Dedifferentiated amniotic fluid mesenchymal stem cell (primary cell): ENCODE measurements around the gene CHST9.
"Not testable (repeated sequence)": the region's sequence is repeated elsewhere in the genome, so short reads cannot be mapped to it uniquely, and the experiment has no call there.

Experiments
- DNase-seq: peaks from one replicate; pipeline ENCODE4 v3.0.0-alpha.2; 2016; ENCODE audit errors: extremely low spot score

CHST9 gene, protein sequence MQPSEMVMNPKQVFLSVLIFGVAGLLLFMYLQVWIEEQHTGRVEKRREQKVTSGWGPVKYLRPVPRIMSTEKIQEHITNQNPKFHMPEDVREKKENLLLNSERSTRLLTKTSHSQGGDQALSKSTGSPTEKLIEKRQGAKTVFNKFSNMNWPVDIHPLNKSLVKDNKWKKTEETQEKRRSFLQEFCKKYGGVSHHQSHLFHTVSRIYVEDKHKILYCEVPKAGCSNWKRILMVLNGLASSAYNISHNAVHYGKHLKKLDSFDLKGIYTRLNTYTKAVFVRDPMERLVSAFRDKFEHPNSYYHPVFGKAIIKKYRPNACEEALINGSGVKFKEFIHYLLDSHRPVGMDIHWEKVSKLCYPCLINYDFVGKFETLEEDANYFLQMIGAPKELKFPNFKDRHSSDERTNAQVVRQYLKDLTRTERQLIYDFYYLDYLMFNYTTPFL

DNA sequence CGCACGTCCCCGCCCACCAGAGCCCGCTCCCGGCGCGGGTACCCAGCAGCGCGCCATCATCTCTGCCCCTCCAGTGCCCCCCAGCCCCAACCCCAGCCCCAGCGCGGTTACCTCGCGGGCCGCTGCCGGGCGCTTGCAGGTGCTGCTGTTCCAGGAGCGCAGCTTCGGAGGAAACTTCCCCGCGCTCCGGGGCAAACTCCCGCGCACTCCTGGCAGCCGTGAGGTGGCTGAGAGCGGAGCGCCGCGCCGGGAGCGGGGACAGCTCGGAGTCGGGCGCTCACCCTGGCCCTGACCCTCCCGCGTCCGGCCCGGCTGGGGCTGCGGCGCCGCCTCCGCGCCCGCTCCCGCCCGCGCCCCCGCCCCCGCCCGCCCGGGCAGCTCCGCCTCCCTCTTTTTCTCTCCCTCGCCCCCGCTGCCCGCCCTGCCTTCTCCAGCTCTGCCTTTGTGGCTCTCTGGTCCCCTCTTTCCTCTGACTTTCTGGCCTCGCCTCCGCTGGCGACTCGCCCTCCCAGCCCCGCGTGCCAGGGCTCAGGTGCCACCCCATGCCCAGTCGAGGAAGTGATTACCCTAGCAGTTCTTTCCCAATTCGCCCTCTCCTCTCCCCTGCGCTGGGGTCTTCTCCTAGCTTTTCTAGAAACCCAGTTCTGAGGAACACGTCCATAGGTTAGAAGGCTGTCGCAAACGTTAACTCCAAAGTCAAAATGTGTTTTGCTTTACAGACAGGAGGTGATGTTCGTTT lies at the start of gene CHST9:
Gene CHST9 (minus strand): TSS at position 284 of the 739 bp plus-strand sequence. CDS start 42,499 bp downstream, outside the sequence.
- no peak for DNase-seq

DNA sequence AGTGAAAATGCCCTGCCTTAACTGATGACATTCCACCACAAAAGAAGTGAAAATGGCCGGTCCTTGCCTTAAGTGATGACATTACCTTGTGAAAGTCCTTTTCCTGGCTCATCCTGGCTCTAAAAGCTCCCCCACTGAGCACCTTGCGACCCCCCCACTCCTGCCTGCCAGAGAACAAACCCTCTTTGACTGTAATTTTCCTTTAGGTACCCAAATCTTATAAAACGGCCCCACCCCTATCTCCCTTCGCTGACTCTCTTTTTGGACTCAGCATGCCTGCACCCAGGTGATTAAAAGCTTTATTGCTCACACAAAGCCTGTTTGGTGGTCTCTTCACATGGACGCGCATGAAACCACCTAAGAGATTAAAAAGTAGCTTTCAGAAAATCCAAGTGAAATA lies 47.2 kb upstream of the CHST9 start:
- not testable (repeated sequence) for DNase-seq

DNA sequence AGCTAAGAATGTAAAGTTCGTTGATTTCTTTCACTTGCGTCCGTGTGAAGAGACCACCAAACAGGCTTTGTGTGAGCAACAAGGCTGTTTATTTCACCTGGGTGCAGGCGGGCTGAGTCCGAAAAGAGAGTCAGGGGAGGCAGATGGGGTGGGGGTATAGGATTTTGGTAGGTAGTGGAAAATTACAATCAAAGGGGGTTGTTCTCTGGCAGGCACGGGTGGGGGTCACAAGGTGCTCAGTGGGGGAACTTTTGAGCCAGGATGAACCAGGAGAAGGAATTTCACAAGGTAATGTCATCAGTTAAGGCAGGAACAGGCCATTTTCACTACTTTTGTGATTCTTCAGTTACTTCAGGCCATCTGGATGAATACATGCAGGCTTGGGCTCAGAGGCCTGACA lies 46.6 kb upstream of the CHST9 start:
- not testable (repeated sequence) for DNase-seq

DNA sequence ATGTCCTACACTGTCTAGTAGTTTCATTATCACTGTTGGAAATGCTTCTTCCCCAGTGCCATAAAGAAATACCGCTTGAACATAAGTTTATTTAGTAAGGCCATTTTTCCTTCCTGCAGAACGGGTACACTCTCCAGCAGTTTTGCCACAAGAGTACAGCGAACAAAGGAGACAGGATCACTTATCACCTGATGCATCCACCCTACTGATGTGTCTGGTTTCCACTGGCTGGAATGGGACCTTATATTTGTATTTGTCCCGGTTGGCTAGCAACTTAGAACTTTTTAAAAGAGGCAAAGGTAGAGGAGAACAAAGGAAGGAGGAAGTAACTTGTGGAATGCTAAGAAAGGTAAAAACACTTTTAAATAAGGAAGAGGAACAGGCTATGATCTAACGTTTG lies 46.1 kb upstream of the CHST9 start:
- not testable (repeated sequence) for DNase-seq

DNA sequence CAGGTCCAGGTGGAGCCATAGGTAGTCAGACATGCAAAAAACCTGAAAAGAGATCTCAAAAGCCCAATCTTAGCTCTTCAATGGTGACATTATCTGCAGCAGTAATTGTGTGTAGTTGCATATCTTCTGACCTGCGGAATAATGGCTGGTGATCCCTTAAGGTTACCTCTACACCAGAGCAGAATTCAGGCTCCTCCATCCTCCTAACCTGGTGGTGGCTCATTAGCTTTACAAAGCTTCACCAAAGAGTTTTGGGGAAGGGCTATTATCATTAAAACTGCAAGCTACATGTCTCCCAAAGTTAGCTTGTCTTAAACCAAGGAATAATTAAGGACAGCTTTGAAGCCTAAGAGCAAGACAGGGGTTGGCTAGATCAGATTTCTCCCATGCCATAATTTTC lies 42.6 kb upstream of the CHST9 start:
- DNase-seq, result no peak

DNA sequence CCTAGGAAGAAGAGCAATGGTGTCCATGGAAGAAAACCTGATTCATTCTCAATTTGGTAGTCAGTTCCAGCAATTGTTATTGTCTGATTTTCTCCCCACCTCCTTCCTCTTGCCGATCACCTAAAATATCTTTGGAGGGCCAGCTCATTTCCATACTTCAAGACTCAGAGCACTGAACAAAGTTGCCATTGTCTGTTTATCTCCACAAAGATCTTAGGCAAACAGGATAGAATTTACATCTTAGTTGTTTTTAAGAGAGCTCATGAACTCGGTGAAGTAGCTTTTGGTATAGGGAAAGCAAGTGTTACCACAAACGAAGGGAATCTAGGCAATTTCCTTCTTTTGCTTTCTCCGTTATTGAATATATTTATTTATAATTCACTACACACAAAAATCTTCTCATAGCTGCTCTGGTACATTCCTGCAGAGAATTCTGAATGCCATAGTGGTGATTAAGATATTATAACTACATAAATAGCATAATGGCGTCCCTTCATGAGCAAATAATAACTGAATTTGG lies 41.5 kb upstream of the CHST9 start:
- DNase-seq, result no peak

DNA sequence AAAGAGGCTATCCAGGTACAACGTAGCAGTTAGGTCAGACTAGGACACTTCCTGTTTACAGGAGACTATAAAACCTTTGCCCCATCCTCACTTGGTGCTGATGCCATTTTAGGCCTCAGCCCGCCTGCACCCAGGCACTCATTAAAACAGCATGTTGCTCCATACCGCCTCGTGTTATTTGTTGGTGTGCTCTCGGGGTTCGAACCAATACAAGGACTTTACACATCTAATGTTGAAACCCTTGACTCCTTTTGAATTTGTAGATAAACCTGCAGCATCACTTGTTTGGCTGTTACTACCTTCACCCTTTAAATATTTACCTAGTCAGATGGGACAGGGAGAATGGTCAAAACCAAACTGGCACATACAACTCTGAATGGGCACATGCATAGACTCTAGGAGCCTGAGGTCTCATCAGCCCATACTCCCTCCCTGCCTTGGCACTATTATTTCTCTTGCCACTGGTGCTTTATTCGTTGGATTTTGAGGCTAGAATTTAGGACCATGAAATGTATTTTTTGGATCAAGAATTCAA lies 40.9 kb upstream of the CHST9 start:
- no peak for DNase-seq

DNA sequence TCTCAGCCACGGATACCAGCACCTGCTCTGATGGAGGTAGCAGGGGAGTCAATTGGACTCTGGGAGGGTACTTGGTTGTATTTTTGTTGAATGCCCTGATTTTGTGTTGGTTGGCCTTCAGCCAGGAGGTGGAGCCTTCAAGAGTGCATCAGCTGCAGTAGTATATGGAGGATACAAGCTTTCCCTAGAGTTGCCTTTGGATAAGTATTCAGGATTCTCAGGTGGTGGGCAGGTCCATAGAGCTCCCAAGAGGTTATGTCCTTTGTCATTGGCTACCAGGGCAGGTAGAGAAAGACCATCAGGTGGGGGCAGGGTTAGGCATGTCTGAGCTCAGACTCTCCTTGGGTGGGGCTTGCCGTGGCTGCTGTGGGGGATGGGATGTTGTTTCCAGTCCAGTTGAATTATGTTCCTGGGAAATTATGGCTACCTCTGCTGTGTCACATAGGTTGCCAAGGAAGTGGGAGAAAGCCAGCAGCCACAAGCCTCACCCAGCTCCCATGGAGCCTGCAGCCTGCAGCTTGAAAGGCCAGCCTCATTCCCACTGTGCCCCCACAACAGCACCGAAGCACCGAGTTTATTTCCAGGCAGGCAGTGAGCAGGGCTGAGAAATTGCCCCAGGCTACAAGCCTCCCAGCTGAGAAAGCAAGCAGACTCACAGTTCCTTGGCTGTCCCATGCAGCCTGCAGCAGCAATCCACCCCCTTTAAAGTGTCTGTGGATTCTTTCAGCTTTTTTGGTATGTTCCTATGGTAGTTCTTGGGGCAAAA lies 38.6 kb upstream of the CHST9 start:
- DNase-seq, result no peak

DNA sequence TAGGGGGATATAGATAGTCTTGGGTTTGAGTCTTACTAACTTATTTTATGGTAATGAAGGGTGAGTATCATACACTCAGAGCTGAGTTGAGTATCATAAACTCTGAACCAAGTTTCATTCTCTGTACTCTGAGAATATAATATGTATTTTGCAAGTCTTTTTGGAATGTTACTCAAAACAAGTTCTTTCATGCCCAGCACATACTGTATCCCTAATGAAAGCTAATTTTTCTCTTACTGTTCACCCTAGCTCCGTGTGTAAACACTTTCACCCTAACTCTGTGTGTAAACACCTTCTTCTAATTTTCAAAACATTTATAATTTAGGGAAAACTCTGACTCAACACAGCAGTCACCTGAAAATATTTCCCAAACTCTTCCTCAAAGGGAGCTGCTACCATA lies 29.7 kb upstream of the CHST9 start:
- no peak for DNase-seq

DNA sequence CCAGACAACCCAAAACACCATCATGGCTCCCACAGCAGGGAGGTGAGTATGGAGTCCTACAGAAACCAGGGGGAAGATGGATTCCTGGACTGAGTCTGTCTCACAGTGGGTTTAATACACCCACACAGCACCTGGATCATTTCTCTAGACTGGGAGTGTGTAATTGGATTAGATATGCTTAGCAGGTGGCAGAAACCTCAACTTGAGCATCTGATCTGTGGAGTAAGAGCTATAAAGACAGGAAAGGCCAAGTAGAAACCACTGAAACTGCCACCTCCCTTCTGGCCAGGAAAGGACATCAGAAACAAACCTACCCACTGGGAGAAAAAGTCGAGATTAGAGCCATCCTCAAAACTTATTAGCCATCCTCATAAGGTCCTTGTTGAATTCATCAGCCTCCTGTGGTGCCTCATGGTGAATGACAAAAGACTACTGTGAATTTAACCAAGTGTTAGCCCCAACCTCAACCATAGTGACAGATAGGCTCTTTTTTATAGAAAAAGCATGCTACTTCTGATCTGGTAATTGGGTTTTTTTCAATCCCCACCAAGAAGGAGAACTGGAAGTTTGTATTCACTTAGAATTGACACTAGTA lies 28.1 kb upstream of the CHST9 start:
- no peak for DNase-seq

DNA sequence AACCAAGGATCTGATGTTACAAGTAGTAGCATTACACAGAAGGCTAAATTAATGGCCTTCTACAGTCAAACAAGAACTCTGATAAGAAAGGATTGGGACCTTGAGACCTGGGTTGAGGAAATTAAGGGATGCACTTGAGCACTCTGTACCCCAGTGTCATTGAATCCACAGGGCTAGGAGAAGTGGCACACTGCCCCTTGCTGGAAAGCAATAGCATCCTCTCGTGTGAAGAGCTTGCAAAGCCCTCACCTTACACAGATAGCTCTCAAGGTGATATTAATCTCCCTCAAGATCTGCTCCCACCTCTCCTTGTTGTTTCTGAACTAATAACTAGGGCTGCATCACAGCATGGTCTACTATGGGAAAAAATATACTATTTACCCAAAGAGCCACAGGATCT lies 26.5 kb upstream of the CHST9 start:
- DNase-seq, result no peak

DNA sequence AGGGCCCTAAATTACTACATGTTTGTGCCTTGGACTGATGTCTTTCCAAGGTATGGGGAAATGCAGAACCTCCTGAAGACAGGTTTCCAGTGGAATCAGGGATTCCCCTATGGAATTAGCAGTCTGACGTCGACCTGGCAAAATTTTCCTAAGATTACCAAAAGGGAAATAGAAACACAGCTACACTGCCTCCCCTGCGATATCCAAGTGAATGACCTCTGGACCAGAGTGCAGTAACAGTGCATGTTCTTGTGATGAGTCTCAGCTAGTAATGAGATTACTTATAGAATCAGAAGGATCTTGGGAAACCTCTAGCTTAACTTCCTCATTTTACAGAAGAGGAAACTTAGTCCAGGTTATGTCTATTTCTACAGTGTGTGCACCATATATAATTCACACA lies 21.3 kb upstream of the CHST9 start:
- DNase-seq, result no peak

DNA sequence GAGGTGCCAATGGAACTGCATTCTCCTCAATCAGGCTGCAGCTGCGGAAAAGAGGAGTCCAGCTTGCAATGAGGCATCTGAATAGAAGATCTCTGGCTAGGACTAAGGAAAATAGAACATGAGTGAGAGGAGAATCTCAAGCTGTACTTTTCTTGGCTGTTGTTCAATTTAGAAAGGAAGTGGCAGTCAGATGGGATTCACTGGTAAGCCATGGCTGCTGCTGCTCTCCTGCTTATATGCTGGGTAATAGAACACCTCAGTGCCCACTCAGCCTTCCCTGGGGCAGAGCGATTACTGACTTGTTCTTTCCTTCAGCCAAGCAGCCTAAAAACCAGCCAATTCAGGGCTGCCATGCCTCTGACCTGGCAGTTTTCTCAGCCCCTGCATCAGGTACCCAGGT lies 17.6 kb upstream of the CHST9 start:
- no peak for DNase-seq

DNA sequence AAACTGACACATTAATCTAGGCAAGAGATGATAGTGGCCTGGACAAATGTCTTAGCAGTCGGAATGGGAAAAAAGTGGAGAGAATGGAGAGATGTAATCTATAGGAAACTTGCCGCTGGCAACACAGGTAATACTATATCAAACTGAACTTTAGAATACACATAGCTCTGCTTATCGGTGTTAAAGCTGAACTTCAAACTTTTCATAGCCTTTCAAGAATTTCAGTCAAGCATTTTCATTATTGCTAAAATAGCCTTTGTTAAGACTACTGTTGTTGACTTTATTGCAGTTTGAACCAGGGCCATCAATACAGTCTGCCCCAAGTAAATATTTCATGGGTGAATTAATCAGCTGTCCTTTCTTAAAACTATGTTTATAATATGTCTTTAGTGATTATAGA lies 12.9 kb upstream of the CHST9 start:
- DNase-seq, result no peak

DNA sequence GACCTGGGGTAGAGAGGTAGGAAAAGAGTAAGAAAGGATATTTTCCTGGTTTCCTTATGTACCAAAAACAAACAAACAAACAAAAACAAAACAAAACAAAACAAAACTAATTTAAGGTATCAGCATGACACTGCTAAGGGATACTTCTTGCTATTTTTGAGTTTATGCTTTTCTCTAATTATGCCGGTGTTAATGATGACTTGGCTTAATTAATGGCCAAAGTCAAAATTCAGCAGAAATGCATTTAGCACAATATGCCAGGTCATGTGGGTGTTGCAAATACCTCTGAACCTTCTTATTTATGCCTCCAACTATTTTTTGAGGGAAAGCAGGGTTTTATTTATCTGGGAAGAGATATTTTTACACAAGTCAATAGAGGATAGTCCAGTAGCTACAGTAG lies 3.2 kb upstream of the CHST9 start:
- DNase-seq, result no peak

DNA sequence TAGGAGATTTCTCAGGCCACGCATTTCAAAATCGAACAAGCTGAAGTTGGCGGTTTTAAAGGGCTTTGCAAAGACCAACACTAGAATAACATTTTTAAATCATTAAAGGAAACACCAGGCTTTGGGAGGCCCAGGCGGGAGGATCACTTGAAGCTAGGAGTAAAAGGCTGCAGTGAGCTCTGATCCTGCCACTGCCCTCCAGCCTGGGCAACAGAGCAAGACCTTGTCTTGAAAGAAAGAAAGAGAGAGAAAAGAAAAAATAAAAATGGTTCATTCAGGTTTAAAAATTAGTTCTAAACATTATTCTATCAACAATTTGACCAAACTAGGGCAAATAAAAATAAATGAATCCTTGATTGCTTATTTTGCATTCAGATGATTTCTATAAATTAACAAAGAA lies 789 bp upstream of the CHST9 start:
- no peak for DNase-seq

DNA sequence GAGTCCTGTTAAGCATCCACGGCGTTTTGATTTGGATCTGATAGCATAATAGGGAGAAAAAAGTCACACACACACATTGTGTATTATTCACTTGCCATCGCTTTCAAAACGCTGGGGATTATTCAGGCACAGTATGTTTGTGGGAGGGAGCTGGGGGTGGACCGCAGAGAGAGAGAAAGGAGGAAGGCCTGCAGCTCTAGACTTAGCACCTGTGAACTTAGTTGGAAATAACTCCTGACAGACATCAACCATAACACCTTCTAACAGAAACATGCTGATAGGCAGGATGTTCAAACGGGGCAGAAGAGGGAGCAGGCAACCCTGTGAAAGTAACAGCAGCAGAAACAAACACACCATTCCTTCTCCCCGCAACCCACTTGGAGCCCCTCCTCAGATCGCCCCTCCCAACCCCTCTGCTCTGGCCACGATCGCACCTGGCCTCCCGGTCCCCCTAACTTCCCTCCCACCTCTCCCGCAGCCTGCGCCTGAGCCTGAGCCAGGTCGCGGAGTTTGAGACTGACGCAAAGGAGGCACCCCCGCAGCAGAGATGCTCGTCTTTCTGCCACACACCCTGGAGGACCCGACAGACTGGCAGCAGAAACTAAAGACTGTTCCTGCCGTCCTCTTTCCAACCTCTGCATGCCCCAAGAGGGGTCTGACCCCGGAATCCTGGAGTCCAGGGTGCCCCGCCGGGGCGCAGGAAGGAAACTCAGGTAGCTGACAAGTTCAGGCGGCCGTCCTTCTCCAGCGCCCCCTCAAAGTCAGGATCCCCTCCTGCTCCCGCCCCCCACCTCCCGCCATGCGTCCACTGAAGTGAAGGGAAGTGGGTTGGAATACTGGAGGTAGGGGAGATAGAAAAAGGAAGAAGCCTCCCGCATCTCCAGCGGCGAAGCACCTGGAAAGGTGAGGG lies 738 bp downstream of the CHST9 start:
- DNase-seq, result no peak

DNA sequence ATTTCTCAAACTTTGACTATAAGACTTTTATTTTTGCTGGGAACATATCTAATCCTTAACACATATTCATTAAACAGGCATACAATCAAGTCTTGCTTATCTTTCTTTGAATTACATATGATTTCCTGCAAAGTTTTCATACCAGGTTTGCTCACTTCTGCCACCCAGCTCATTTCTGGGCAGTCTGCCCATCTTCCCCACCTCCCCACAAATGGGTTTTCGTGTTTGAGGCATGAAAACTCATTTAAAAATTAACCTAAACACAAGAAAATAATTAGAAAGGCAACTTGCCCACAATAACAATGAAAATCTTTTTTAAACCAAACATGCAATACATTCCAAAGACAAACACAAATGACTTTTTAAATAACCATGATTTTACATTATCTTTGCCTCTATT lies 3.4 kb downstream of the CHST9 start:
- no peak for DNase-seq

DNA sequence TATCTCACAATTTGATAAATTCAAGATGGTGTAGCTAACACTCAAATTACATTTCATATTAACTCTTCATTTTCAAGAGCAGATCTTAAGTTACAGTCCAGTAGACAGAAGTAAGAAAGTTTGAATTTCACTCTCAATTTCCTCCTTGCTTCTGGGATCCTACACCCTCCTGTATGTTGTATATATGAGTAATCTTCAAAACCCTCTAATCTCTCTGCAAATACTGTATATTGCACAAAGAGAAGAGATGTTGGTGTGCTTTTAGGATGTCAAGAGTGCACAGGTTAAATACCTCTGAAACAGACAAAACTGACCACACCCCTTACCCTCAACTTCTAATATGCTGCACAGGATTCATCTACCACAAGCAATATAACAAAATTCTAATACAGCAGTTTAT lies 6.7 kb downstream of the CHST9 start:
- DNase-seq, result no peak

DNA sequence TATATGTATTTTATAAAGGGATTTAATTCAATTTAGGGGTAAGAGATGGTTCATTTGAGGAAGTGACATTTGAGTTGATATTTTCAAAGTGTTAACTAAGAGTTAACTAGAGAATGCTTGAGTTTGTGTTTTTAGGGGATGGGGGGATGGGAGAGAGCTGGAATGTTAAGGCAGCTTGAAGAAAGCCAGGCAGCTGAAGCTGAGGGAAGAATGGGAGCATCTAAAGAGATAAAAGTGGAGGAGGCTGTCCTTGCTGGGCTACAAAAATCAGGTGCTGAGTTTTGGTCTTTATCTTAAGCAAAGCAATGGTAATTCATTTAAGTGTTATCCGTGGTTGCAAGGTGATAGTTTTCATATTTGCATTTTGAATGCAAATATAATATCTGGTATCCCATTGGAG lies 9.2 kb downstream of the CHST9 start:
- no peak for DNase-seq

DNA sequence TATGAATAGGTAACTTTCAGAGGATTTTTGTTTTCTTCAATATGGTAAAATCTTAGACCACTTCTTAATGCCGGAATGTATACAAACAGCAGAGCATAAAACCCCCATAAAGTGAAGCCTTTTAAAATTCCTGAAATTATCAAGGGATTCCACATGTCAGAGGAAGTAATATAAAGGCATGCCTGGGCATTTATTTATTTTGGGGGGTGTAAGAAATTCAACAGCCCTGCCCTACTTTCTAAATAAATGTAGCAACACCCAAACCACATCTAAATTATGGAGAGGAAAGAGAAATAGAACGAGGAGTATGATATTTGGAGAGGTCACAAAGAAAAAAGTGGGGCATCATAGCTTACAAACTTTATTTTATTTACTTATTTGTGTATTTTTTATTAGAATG lies 9.9 kb downstream of the CHST9 start:
- DNase-seq, result no peak
